Measurements from ENCODE around the gene DYSF. TPM values are rescaled to one million over a fixed set of nuclear protein-coding genes. Genes with fewer than 3 reads are reported as not detected.

DYSF gene
- total and polyA plus RNA-seq, 2 donors (not counting 1 experiment from before 2014, with no cell fraction given), result 0.17 to 0.43 TPM

- H3K27ac Mint-ChIP-seq, result no peak overlapping the region
- ChIA-PET CTCF (interaction anchor here (1.6 kb wide), 1 partner anchor 163 kb away, joined by 3 read pairs; no protein-coding TSS in a partner anchor), POLR2A (no interaction called here)
- no peak for ATAC-seq (ENCODE audit: low read depth)
- H3K4me1 Mint-ChIP-seq, result peaks cover 9% of the 10 kb centered on the region
- H3K79me2 ChIP-seq (ENCODE audit: control insufficient read depth, insufficient read depth, low read length), result no peaks in the 10 kb centered on the region
- peaks cover 0 to 31% (median 10%) of the 10 kb centered on the region in 3 donors for H3K9me3 ChIP-seq (ENCODE audit: control extremely low read depth in 1 of 3, control insufficient read depth in 2 of 3, insufficient read depth in 1 of 3, low read length in 2 of 3)
- no peak overlapping the region for H2AFZ ChIP-seq (ENCODE audit: insufficient read depth, low read depth, low read length, poor library complexity, severe bottlenecking)
- H3K4me3 ChIP-seq (ENCODE audit: control extremely low read depth in 1 of 5, extremely low read depth in 1 of 5, insufficient read depth in 1 of 5, low read depth in 2 of 5, low read length in 4 of 5), result no peak overlapping the region
- TF ChIP-seq, protein P1, sequence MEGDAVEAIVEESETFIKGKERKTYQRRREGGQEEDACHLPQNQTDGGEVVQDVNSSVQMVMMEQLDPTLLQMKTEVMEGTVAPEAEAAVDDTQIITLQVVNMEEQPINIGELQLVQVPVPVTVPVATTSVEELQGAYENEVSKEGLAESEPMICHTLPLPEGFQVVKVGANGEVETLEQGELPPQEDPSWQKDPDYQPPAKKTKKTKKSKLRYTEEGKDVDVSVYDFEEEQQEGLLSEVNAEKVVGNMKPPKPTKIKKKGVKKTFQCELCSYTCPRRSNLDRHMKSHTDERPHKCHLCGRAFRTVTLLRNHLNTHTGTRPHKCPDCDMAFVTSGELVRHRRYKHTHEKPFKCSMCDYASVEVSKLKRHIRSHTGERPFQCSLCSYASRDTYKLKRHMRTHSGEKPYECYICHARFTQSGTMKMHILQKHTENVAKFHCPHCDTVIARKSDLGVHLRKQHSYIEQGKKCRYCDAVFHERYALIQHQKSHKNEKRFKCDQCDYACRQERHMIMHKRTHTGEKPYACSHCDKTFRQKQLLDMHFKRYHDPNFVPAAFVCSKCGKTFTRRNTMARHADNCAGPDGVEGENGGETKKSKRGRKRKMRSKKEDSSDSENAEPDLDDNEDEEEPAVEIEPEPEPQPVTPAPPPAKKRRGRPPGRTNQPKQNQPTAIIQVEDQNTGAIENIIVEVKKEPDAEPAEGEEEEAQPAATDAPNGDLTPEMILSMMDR (IDR thresholded peaks at IDR 0.05), result no peak
- no peak for TF ChIP-seq EZH2 (IDR thresholded peaks at IDR 0.05; ENCODE audit: borderline replicate concordance, insufficient read depth, low read depth, low read length, poor library complexity, severe bottlenecking)
- H3K36me3 ChIP-seq (replicated peaks in 1 of 2; ENCODE audit: control extremely low read depth in 1 of 2, control insufficient read depth in 1 of 2, extremely low read depth in 1 of 2, insufficient read depth in 2 of 2, low read length in 1 of 2), result no peaks in the 10 kb centered on the region
- H3K9ac ChIP-seq (ENCODE audit: low read length), result no peak overlapping the region
- H3K27ac ChIP-seq (ENCODE audit: low read length in 2 of 2), result no peak overlapping the region
- intact Hi-C loops (cut with micrococcal nuclease), result no loop called here
- H3K27me3 ChIP-seq (replicated peaks in 1 of 4; ENCODE audit: control extremely low read depth in 1 of 4, control insufficient read depth in 3 of 4, insufficient read depth in 4 of 4, low read length in 3 of 4), result peaks cover 0 to 44% (median 20%) of the 10 kb centered on the region in 4 experiments
- H3K9me3 Mint-ChIP-seq (ENCODE audit: insufficient read depth), result no peaks in the 10 kb centered on the region
- no peaks in the 10 kb centered on the region for H4K20me1 ChIP-seq (ENCODE audit: control insufficient read depth, insufficient read depth, low read length, poor library complexity, severe bottlenecking)
- H3K4me3 Mint-ChIP-seq, result no peak overlapping the region
- peaks cover 15% of the 10 kb centered on the region for H3K27me3 Mint-ChIP-seq
- 95% methylated on average over 5 of the region's 5 CpGs for WGBS (ENCODE audit: insufficient coverage)
- H3K4me1 ChIP-seq (ENCODE audit: control insufficient read depth in 2 of 2, insufficient read depth in 2 of 2, low read length in 2 of 2), result peaks cover 12 to 14% of the 10 kb centered on the region in 2 donors
- DNase-seq, result no peak
- H3K4me2 ChIP-seq (replicated peaks; ENCODE audit: low read depth, low read length, poor library complexity, severe bottlenecking), result no peak overlapping the region
Measured at GRCh38 chr2:71462641-71463341, 9.4 kb downstream of the DYSF start.

DNA sequence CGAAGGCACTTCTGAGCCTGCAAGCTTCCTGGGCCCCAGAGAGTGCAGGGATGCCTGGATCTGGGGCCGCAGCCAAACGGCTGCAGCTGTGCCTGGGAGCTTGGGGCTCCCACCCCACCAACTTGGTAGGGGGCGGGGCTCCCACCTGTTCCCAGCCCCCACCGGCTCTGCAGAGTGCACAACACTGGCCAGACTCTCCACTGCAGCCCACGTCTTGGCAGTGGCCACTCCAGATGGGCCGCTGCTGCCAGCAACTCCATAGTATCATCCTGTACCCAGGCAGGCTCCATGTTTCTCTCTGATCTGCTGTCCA lies 9.9 kb downstream of the DYSF start:
- POLR2A ChIA-PET, result no interaction called here
- no peak for TF ChIP-seq EZH2 (IDR thresholded peaks at IDR 0.05; ENCODE audit: borderline replicate concordance, insufficient read depth, low read depth, low read length, poor library complexity, severe bottlenecking)
- TF ChIP-seq, protein P1 (IDR thresholded peaks at IDR 0.05), result no peak
- H3K27me3 ChIP-seq (replicated peaks in 1 of 4; ENCODE audit: control extremely low read depth in 1 of 4, control insufficient read depth in 3 of 4, insufficient read depth in 4 of 4, low read length in 3 of 4), result peaks cover 0 to 49% (median 22%) of the 10 kb centered on the region in 4 experiments
- no peak overlapping the region for H3K9ac ChIP-seq (ENCODE audit: low read length)
- CTCF ChIA-PET, result no interaction called here
- no peak overlapping the region for H3K27ac ChIP-seq (ENCODE audit: low read length in 2 of 2)
- 83% methylated on average over 7 of the region's 7 CpGs for WGBS (ENCODE audit: insufficient coverage)
- no peak for DNase-seq
- intact Hi-C loops (cut with micrococcal nuclease), result no loop called here
- Mint-ChIP-seq H3K27me3 (peaks cover 20% of the 10 kb centered on the region), H3K27ac (no peak overlapping the region), H3K4me3 (no peak overlapping the region), H3K9me3 (ENCODE audit: insufficient read depth) (no peaks in the 10 kb centered on the region), H3K4me1 (peaks cover 9% of the 10 kb centered on the region)
- H3K79me2 ChIP-seq (ENCODE audit: control insufficient read depth, insufficient read depth, low read length), result no peaks in the 10 kb centered on the region
- H4K20me1 ChIP-seq (ENCODE audit: control insufficient read depth, insufficient read depth, low read length, poor library complexity, severe bottlenecking), result no peaks in the 10 kb centered on the region
- H2AFZ ChIP-seq (ENCODE audit: insufficient read depth, low read depth, low read length, poor library complexity, severe bottlenecking), result no peak overlapping the region
- ATAC-seq (ENCODE audit: low read depth), result no peak
- no peaks in the 10 kb centered on the region for H3K36me3 ChIP-seq (replicated peaks in 1 of 2; ENCODE audit: control extremely low read depth in 1 of 2, control insufficient read depth in 1 of 2, extremely low read depth in 1 of 2, insufficient read depth in 2 of 2, low read length in 1 of 2)
- peaks cover 0 to 31% (median 10%) of the 10 kb centered on the region in 3 donors for H3K9me3 ChIP-seq (ENCODE audit: control extremely low read depth in 1 of 3, control insufficient read depth in 2 of 3, insufficient read depth in 1 of 3, low read length in 2 of 3)
- H3K4me3 ChIP-seq (ENCODE audit: control extremely low read depth in 1 of 5, extremely low read depth in 1 of 5, insufficient read depth in 1 of 5, low read depth in 2 of 5, low read length in 4 of 5), result no peak overlapping the region
- H3K4me1 ChIP-seq (ENCODE audit: control insufficient read depth in 2 of 2, insufficient read depth in 2 of 2, low read length in 2 of 2), result peaks cover 12 to 14% of the 10 kb centered on the region in 2 donors
- no peak overlapping the region for H3K4me2 ChIP-seq (replicated peaks; ENCODE audit: low read depth, low read length, poor library complexity, severe bottlenecking)

Measured in B cell (primary cell).